Panc1 (cell line): ENCODE measurements around the gene RASGRP2. TPM values are rescaled to one million over a fixed set of nuclear protein-coding genes. Genes with fewer than 3 reads are reported as not detected.

Source experiments
- ATAC-seq: fragments of 200-7000 bp; cut with Tn5 transposase; 2 replicates; pipeline ENCODE4 v1.9.1; 2020; ENCODE audit warnings: mild to moderate bottlenecking, moderate library complexity
- BruUV-seq: library from RNA; stranded (reverse); fragments of 400-500 nt; replicated peaks from 2 replicates; lab custom pipeline; 2021; lab: Mats Ljungman, UMichigan
- CTCF ChIA-PET: fragments of 300-600 bp; sonication (Branson Sonifier 250); formaldehyde crosslinking; loops from one replicate; lab custom pipeline; 2022; ENCODE audit warnings: antibody characterized with exemption; lab: Charles Lee
- POLR2A ChIA-PET: fragments of 300-600 bp; sonication (Branson Sonifier 250); formaldehyde crosslinking; loops from one replicate; lab custom pipeline; 2022; ENCODE audit warnings: antibody characterized with exemption; lab: Charles Lee
- DNase-seq: peaks from one replicate; pipeline ENCODE4 v3.0.0-alpha.2; 2010; ENCODE audit warnings: low read depth, low spot score
- H3K27ac ChIP-seq: 2 replicates; pipeline ENCODE4 v1.5.1; 2011; ENCODE audit warnings: mild to moderate bottlenecking, low read length, inconsistent platforms
- H3K27me3 ChIP-seq: fragments of 200-500 bp; sonication (Bioruptor generic); 2 replicates; pipeline ENCODE4 v1.6.0; 2014; ENCODE audit warnings: low read length, inconsistent platforms; ENCODE audit not compliant: control insufficient read depth, insufficient read depth
- H3K36me3 ChIP-seq: fragments of 200-500 bp; sonication (Bioruptor generic); 2 replicates; pipeline ENCODE4 v1.5.1; 2014; ENCODE audit warnings: inconsistent platforms, mild to moderate bottlenecking, low read length, moderate library complexity; ENCODE audit not compliant: control insufficient read depth, insufficient read depth
- H3K4me1 ChIP-seq: 2 replicates; pipeline ENCODE4 v1.5.1; 2011; ENCODE audit warnings: inconsistent platforms, mild to moderate bottlenecking, low read length, moderate library complexity; ENCODE audit not compliant: control insufficient read depth, insufficient read depth
- H3K4me3 ChIP-seq, 2 experiments: 2 replicates each; pipeline ENCODE4 v1.5.1; 2011 to 2012; ENCODE audit warnings: low read depth in 2 of 2, low read length in 2 of 2, mild to moderate bottlenecking in 2 of 2, inconsistent platforms in 1 of 2, moderate library complexity in 1 of 2
- H3K9me3 ChIP-seq: fragments of 200-500 bp; sonication (Bioruptor generic); 2 replicates; pipeline ENCODE4 v1.5.1; 2014; ENCODE audit warnings: low read depth, mild to moderate bottlenecking, inconsistent platforms, low read length, moderate library complexity; ENCODE audit not compliant: control insufficient read depth, insufficient read depth
- CTCF ChIP-seq: fragments of 450-650 bp; IDR thresholded peaks from 2 replicates; pipeline ENCODE4 v1.5.1; 2017; ENCODE audit warnings: mild to moderate bottlenecking
- POLR2AphosphoS5 ChIP-seq: IDR thresholded peaks from 2 replicates; pipeline ENCODE4 v1.6.1; 2012; ENCODE audit warnings: mild to moderate bottlenecking, low read depth, low read length, moderate library complexity
- REST ChIP-seq, 2 experiments: IDR thresholded peaks; 2 replicates each; pipeline ENCODE4 v1.6.1; 2011 to 2012; ENCODE audit warnings: low read depth in 2 of 2, control low read depth in 1 of 2, low read length in 1 of 2, mild to moderate bottlenecking in 1 of 2, moderate library complexity in 1 of 2; ENCODE audit not compliant: insufficient read depth in 1 of 2
- SIN3A ChIP-seq: IDR thresholded peaks from 2 replicates; pipeline ENCODE4 v1.6.1; 2012; ENCODE audit warnings: low read depth, mild to moderate bottlenecking, low read length, moderate library complexity, borderline replicate concordance; ENCODE audit not compliant: insufficient read depth
- TCF7L2 ChIP-seq: IDR thresholded peaks from 2 replicates; pipeline ENCODE4 v1.6.1; 2011; ENCODE audit warnings: mild to moderate bottlenecking, low read depth, low read length, inconsistent platforms
- in situ Hi-C: cut with HindIII; loops from 2 replicates; pipeline ENCODE4 v1.10.0; 2016; ENCODE audit warnings: low sequenced_read_pairs, low pct_unique_long_range_greater_than_20kb
- intact Hi-C: fragments of 100-400 bp; cut with micrococcal nuclease; formaldehyde crosslinking; loops from one replicate; pipeline ENCODE4 v1.10.0; 2022; ENCODE audit not compliant: unreplicated experiment
- total RNA-seq: library from RNA; stranded (reverse); gene quantifications from one replicate; pipeline ENCODE4 v1.2.1, GENCODE V29; 2021; ENCODE audit not compliant: unreplicated experiment

RASGRP2 gene
- total RNA-seq, 1 experiment from 2014 or later: 3.7 TPM

- H3K27me3 ChIP-seq: no peaks in the 10 kb centered on the region
- intact Hi-C loops: no loop called here
- ChIA-PET POLR2A (no interaction called here), CTCF (interaction anchor here (0.5 kb wide), 1 partner anchor 13 kb away, joined by 5 read pairs; no protein-coding TSS in a partner anchor)
- no peaks in the 10 kb centered on the region for H3K9me3 ChIP-seq
- no peak overlapping the region for H3K4me3 ChIP-seq
- in situ Hi-C loops: no loop called here
- ATAC-seq (no peak), DNase-seq (no peak)
- no peak for TF ChIP-seq POLR2AphosphoS5
- TF ChIP-seq CTCF: no peak
- TF ChIP-seq TCF7L2: no peak
- TF ChIP-seq SIN3A: no peak
- no peak for TF ChIP-seq REST (IDR thresholded peaks at IDR 0.05; ENCODE audit: insufficient read depth in 1 of 2, low read depth in 2 of 2, low read length in 1 of 2)
- H3K36me3 ChIP-seq: peaks cover 34% of the 10 kb centered on the region
- peaks cover 26% of the 10 kb centered on the region for H3K4me1 ChIP-seq
- TSS peak; percentile 76 for BruUV-seq
- H3K27ac ChIP-seq: 0 out of 2 replicates have a peak overlapping the region, but pooled peaks have one; percentile 24
Observed at GRCh38 chr11:64764753-64765152, 20.8 kb upstream of the RASGRP2 start.

GRCh38 chr11:64764040-64764611 is 20.2 kb upstream of the RASGRP2 start:
- ChIA-PET CTCF (no interaction called here), POLR2A (no interaction called here)
- DNase-seq (no peak), ATAC-seq (no peak)
- BruUV-seq: no TSS peak
- Histone ChIP-seq H3K9me3 (no peaks in the 10 kb centered on the region), H3K4me1 (peaks cover 26% of the 10 kb centered on the region), H3K27me3 (no peaks in the 10 kb centered on the region), H3K4me3 (no peak overlapping the region), H3K36me3 (peaks cover 28% of the 10 kb centered on the region), H3K27ac (peak overlapping the region; percentile 46)
- in situ Hi-C loops: no loop called here
- TF ChIP-seq SIN3A (no peak), REST (IDR thresholded peaks at IDR 0.05; ENCODE audit: insufficient read depth in 1 of 2, low read depth in 2 of 2, low read length in 1 of 2) (no peak), POLR2AphosphoS5 (no peak), CTCF (no peak), TCF7L2 (no peak)
- intact Hi-C loops: no loop called here
